Measurements from ENCODE around the gene PI4K2B.

DNA sequence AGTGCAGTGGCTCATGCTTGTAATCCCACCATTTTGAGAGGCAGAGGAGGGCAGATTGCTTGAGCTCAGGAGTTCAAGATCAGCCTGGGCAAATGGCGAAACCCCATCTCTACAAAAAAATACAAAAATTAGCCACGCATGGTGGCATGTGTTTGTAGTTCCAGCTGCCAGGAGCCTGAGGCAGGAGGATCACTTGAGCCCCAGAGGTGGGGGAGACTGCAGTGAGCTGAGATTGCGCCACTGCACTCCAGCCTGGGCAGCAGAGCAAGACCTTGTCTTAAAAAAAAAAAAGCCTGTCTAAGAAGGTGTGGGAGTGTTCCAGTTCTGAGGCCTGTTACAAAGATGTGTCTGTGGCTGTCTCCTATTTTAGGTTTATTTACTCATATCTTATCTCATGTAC is 38.0 kb downstream of the PI4K2B start:
- TF ChIP-seq SNAI2 (CRISPR knock-in tag; IDR thresholded peaks at IDR 0.05), result no peak
- TF ChIP-seq ZNF70 (CRISPR knock-in tag; IDR thresholded peaks at IDR 0.05), result no peak
- TF ChIP-seq, protein P1, sequence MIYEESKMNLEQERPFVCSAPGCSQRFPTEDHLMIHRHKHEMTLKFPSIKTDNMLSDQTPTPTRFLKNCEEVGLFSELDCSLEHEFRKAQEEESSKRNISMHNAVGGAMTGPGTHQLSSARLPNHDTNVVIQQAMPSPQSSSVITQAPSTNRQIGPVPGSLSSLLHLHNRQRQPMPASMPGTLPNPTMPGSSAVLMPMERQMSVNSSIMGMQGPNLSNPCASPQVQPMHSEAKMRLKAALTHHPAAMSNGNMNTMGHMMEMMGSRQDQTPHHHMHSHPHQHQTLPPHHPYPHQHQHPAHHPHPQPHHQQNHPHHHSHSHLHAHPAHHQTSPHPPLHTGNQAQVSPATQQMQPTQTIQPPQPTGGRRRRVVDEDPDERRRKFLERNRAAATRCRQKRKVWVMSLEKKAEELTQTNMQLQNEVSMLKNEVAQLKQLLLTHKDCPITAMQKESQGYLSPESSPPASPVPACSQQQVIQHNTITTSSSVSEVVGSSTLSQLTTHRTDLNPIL (CRISPR knock-in tag; IDR thresholded peaks at IDR 0.05; ENCODE audit: low read depth), result no peak
- no peak for TF ChIP-seq ZFP3 (CRISPR knock-in tag; IDR thresholded peaks at IDR 0.05)
- TF ChIP-seq, protein P2, sequence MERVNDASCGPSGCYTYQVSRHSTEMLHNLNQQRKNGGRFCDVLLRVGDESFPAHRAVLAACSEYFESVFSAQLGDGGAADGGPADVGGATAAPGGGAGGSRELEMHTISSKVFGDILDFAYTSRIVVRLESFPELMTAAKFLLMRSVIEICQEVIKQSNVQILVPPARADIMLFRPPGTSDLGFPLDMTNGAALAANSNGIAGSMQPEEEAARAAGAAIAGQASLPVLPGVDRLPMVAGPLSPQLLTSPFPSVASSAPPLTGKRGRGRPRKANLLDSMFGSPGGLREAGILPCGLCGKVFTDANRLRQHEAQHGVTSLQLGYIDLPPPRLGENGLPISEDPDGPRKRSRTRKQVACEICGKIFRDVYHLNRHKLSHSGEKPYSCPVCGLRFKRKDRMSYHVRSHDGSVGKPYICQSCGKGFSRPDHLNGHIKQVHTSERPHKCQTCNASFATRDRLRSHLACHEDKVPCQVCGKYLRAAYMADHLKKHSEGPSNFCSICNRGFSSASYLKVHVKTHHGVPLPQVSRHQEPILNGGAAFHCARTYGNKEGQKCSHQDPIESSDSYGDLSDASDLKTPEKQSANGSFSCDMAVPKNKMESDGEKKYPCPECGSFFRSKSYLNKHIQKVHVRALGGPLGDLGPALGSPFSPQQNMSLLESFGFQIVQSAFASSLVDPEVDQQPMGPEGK (CRISPR knock-in tag; IDR thresholded peaks at IDR 0.05; ENCODE audit: borderline replicate concordance), result no peak
- no peak for TF ChIP-seq CSDC2 (CRISPR knock-in tag; IDR thresholded peaks at IDR 0.05)
- TF ChIP-seq, protein P3, sequence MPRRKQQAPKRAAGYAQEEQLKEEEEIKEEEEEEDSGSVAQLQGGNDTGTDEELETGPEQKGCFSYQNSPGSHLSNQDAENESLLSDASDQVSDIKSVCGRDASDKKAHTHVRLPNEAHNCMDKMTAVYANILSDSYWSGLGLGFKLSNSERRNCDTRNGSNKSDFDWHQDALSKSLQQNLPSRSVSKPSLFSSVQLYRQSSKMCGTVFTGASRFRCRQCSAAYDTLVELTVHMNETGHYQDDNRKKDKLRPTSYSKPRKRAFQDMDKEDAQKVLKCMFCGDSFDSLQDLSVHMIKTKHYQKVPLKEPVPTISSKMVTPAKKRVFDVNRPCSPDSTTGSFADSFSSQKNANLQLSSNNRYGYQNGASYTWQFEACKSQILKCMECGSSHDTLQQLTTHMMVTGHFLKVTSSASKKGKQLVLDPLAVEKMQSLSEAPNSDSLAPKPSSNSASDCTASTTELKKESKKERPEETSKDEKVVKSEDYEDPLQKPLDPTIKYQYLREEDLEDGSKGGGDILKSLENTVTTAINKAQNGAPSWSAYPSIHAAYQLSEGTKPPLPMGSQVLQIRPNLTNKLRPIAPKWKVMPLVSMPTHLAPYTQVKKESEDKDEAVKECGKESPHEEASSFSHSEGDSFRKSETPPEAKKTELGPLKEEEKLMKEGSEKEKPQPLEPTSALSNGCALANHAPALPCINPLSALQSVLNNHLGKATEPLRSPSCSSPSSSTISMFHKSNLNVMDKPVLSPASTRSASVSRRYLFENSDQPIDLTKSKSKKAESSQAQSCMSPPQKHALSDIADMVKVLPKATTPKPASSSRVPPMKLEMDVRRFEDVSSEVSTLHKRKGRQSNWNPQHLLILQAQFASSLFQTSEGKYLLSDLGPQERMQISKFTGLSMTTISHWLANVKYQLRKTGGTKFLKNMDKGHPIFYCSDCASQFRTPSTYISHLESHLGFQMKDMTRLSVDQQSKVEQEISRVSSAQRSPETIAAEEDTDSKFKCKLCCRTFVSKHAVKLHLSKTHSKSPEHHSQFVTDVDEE (CRISPR knock-in tag; IDR thresholded peaks at IDR 0.05), result no peak
- no peak for TF ChIP-seq TCF4 (CRISPR knock-in tag; IDR thresholded peaks at IDR 0.05; ENCODE audit: borderline replicate concordance)
